Activated CD4-positive, alpha-beta T cell treated with anti-CD3 and anti-CD28 coated beads for 48 hours (primary cell): Measurements from ENCODE around the gene UBE2D1.

Experiments
- DNase-seq: peaks from one replicate; pipeline ENCODE4 v3.0.0-alpha.2; 2020

Gene UBE2D1

DNA sequence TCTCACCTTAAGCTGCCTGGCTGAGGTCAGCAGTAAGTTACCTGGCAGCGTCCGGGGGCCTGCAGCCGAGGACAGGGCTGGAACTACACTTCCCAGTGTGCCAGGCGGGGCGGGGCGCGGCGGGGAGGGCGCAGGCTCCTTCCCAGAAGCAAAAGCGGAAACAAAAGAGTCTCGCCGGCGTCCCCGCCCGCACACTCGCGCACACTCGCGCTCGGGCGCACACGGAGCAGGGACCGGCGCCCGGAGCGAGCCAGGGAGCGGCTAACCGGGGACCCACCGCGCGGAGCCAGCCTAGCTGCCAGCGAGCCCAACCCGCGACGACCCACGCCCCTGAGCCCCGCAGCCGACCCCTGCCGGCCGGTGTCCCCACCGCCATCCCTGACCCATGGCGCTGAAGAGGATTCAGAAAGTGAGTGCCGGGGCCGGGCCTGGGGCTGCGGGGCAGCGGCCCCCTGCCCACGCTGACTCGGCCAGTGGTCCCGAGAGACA lies at the start of gene UBE2D1:
Gene UBE2D1, plus strand, starts transcription at position 190 of the 489 bp plus-strand sequence. Its CDS starts 196 bp downstream, at position 386.
- DNase-seq = peak; percentile 92

- peak; percentile 30 for DNase-seq
These were observed 43.1 kb upstream of the UBE2D1 start for GRCh38 chr10:58291538-58292174.

DNA sequence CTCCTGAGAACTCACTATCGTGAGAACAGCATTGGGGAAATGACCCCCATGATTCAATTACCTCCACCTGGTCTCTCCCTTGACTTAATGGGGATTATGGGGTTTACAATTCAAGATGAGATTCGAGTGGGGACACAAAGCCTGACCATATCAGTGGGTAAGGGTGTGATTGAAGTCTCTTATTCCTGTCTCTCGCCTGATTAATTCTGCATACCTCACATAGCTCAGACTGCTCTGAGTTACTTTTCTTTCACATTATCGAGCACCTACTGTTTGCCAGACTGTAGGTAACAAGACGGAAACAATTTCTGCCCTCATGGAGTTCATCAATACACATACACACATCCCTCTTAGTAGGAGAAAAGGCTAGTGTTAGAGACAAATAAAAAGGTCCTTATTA lies 40.8 kb upstream of the UBE2D1 start:
- DNase-seq = no peak

GRCh38 chr10:58299580-58299979 lies 35.2 kb upstream of the UBE2D1 start:
- DNase-seq = peak; percentile 65

- no peak for DNase-seq
These were observed 34.1 kb upstream of the UBE2D1 start for GRCh38 chr10:58300676-58301075.

- DNase-seq = no peak
These were observed 32.6 kb upstream of the UBE2D1 start for GRCh38 chr10:58302254-58302653.

GRCh38 chr10:58304099-58304633 lies 30.6 kb upstream of the UBE2D1 start:
- DNase-seq = no peak

DNA sequence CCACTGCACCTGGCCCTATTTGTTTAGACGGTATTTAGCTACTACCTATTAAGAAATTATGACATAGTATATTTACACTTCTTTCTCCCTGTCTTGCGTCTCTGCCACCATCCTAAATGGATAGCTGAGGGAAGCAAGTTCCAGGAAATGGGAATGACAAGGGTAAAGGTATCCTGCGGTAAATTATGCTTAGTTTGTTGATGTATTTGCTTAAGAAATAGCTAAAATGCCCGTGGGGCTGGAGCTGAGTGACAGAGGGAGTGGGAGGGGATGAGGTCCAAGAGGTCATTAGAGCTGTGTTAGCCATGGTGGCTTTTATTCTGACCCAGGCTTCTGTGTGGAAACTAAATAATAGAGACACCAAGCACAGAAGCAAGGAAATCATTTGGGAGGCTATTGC lies 29.0 kb upstream of the UBE2D1 start:
- no peak for DNase-seq

DNA sequence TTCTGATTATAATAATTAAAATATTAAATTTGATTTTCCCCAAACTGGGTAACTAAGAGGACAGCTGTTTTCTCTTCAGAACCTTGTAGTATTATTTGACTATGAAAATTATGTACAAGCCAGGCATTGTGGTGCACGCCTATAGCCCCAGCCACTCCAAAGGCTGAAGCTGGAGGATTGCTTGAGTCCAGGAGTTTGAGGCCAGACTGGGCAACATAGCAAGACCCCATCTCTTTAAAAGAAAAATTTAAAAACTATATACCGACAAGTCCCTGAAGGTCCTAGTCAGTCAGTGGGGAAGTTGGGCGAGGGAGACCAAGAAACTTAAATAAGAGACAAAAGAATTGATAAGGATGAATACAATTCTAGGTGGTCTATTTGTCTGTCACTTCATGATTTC lies 27.1 kb upstream of the UBE2D1 start:
- no peak for DNase-seq

GRCh38 chr10:58311026-58311425 lies 23.8 kb upstream of the UBE2D1 start:
- DNase-seq = no peak

DNA sequence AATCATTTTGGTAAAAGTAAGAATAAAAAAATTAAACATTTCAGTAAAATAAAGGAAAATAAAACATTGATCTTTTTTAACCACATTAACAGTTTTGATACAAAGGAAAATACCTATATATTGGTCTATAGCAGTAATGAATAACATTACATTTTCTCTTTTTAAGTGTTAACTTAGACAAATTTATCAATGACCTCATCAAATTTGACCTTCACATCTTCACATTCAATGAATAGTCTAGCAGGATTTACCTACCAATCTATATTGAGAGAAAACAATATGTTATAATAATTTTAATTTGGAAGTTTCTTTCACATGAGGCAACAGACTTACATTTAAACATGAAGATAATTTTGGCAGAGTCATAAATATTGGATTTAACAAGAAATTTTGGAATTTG lies 17.9 kb upstream of the UBE2D1 start:
- DNase-seq = no peak

DNA sequence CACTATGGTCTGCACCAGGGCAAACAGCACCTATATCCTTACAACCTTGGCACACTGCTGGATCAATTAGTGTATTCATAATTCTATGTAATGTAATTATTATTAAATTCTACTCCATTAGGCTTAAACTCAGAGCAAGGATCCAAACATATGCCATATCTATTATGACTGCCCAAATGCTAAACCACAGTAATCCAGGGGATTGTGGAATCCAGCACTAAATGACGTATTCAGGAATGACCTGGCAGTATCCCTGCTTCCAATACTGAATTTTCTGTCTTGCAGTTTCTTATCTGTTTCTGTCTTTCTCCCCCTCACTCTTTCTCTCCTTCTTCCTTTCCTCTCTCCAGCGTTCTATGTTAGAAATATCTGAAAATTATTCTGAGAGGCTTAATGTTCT lies 16.5 kb upstream of the UBE2D1 start:
- DNase-seq = no peak

GRCh38 chr10:58319599-58319998 lies 15.2 kb upstream of the UBE2D1 start:
- no peak for DNase-seq

DNA sequence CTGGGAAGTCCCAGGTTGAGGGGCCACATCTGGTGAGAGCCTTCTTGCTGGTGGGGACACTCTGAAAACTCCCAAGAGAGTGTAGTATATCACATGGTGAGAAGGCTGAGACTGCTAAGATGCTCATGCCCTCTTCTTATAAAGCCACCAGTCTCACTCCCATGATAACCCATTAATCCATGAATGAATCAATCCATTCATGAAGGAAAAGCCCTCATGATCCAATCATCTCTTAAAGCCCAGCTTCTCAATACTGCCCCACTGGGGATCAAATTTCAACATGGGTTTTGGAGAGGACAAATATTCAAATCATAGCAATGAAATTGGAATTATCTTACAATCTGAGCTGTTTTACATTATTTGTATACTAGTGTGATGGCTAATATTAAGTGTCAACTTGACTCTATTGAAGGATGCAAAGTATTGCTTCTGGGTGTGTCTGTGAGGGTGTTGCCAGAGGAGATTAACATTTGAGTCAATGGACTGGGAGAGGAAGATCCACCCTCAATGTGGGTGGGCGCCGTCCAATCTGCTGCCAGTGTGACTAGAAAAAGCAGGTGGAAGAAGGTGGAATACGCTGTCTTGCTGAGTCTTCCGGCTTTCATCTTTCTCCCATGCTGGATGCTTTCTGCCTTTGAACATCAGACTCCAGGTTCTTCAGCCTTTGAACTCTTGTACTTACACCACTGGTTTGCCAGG lies 14.3 kb upstream of the UBE2D1 start:
- DNase-seq = no peak

GRCh38 chr10:58322072-58322834 lies 12.6 kb upstream of the UBE2D1 start:
- DNase-seq = no peak

- no peak for DNase-seq
These were observed 12.0 kb upstream of the UBE2D1 start for GRCh38 chr10:58322835-58323209.

GRCh38 chr10:58326967-58327381 lies 7.8 kb upstream of the UBE2D1 start:
- DNase-seq = no peak

DNA sequence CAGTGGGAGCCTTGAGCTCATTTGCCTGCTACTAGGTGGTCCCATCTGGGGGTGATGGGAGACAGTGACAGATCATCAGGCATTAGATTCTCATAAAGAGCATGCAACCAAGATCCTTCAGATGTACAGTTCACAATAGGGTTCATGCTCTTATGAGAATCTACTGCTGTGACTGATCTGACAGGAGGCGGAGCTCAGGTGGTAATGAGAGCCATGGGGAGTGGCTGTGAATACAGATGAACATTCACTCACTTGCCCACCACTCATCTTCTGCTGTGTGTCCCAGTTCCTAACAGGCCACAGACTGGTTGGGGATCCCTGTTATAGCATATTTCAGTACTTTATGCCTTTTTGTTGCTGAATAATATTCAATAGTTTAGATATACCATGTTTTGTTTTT lies 6.6 kb upstream of the UBE2D1 start:
- DNase-seq = no peak

GRCh38 chr10:58330431-58330830 lies 4.4 kb upstream of the UBE2D1 start:
- DNase-seq = no peak

DNA sequence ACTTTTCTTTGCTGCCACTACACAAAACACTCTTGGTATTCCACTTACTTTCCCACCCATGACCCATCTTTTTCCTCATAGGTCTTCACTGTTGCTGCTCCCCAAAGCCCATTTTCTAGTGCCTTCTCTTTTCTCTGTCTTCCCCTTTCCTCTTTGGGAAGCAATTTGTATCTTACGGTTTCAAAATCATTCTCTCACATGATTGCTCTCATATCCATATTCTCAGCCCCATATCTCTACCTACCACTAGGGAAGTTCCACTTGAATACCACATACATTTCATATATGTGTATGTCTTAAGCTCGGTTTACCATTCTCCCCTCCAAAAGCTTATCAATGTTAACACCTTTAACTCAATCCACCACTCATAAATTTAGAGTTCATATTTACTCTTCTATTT lies 3.2 kb upstream of the UBE2D1 start:
- DNase-seq = no peak

DNA sequence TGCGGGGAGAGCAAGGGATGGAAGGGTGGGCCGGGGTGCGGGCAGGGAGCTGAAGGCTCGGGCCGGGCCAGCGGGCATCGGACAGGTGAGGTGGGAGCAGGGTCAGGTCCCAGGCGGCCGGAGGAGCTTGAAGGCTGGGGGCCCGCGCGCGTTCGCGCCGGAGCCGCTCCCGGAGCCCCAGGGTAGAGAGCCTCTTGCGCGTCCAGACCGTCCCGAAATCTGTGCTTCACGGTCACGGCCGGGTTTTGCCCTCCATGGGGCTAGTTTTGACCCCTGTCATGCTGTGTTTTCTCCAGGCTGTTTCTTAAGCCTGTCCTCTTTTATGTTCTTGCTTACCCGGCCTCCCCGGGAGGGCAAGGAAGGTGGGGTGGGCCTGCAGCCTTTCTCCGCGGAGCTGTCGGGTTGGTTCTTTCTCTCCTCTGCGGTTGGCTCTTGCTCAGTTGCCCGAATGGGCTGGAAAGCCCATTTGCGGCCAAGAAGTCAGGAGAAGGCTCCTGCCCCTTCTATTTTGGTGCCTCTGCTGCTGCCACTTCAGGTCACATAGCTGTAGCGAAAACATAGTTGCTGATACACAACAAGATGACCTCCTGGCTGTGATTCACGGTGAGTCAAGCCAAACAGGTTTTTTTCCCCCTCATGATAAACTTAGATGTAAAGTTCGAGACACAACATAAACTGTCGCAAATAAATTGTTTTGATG lies 650 bp downstream of the UBE2D1 start:
- peak; percentile 28 for DNase-seq

DNA sequence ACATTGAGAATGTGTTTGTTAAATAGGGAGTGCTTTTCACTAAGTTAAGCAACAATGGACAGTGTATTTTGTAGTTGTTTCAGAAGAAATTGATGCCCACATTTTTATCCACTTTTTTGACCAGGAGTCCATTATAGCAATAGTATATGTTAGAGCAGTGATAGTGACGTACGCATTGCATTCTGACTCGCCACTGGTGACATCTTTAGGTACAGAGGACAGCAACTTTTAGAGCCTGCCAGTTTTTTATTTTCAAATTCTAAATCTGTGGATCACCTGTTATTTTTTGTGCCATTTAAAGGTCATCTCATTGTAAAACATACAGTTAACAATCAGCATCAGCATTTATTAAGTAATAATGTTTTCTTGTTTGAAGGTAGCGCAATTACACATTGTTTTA lies 1.4 kb downstream of the UBE2D1 start:
- DNase-seq = no peak

DNA sequence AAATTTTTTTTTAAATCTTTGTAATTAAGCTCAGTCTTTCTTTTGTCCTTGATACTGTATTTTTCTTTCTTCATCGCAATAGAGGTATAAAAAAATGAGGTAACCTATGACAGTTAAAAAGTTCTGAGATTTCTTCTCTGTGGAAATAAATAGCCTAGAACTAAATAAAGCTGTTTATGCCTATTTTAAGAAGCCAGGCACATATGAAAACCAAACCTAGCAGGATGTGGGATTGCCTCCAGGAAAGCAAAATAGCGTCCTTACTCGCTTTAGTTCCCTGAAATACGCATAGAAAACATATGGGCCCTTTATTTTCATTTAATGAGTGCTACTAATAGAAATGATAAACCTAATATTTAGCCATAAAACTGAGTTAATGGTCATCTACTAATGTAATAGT lies 6.6 kb downstream of the UBE2D1 start:
- DNase-seq = no peak
